BLaER1 treated with 17β-estradiol and CSF1 and Interleukin-3, amounts not matched to agents 10 nM and 100 nM (cell line): ENCODE data around the gene POLN.

Source experiments
- H3K27ac ChIP-seq, 11 experiments: shearing (Covaris generic); formaldehyde crosslinking; 2 replicates each; pipeline ENCODE4 v1.8.1; 2022
- H3K27me3 ChIP-seq, 11 experiments: shearing (Covaris generic); formaldehyde crosslinking; 2 replicates each; pipeline ENCODE4 v1.8.1; 2022
- H3K36me3 ChIP-seq, 11 experiments: shearing (Covaris generic); formaldehyde crosslinking; 2 replicates each; pipeline ENCODE4 v1.8.1; 2022
- H3K4me1 ChIP-seq, 10 experiments: shearing (Covaris generic); formaldehyde crosslinking; 2 replicates each; pipeline ENCODE4 v1.8.1; 2022
- H3K4me2 ChIP-seq, 11 experiments: shearing (Covaris generic); formaldehyde crosslinking; 2 replicates each; pipeline ENCODE4 v1.8.1; 2022
- H3K4me3 ChIP-seq, 10 experiments: shearing (Covaris generic); formaldehyde crosslinking; 2 replicates each; pipeline ENCODE4 v1.8.1; 2022
- H3K9ac ChIP-seq, 11 experiments: shearing (Covaris generic); formaldehyde crosslinking; 2 replicates each; pipeline ENCODE4 v1.8.1; 2022
- H3K9me3 ChIP-seq, 11 experiments: shearing (Covaris generic); formaldehyde crosslinking; replicated peaks in 1 of 11; 2 replicates each; pipeline ENCODE4 v1.8.1; 2022
- H4K20me1 ChIP-seq, 11 experiments: shearing (Covaris generic); formaldehyde crosslinking; 2 replicates each; pipeline ENCODE4 v1.8.1; 2022
- Cebpa-rat ChIP-seq, 11 experiments: shearing (Covaris generic); IDR thresholded peaks; 2 replicates each; pipeline ENCODE4 v1.8.1; 2022

POLN gene

DNA sequence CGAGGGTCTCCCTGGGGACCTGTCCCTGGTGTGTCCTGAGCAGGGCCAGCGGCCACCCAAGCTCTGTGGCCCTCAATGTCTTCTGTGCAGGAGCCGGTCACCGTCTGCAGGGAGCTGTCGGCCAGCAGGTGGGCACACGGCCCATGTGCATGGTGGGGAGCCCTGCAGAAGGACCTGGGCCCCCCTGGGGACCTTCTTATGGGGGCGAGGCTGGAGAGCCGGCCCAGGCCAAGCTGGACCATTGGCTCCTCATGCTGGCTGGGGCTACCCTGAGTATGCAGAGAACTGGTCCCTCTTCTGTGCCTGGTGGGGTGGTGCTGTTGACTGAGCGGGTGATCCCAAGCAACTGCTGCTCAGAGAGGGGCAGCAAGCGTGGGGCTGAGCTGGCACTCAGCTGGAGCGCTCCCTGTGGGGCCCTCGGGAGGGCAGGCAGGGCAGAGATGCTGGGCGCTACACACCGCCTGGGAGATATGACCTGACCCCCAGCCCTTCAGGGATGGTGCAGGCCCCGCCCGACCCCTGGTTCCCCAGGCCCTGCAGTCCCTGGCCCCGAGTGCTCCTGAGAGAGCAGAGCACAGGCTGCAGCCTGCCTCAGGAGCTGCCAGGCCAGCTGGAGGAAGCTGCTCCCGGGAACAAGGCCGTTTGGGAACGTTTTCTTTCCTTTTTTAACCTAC, 168.0 kb downstream of the POLN start:
- Histone ChIP-seq H4K20me1 (peaks cover 0 to 20% (median 0%) of the 10 kb centered on the region in 11 experiments; a peak in 2 of 22 replicates), H3K9ac (no peak overlapping the region), H3K9me3 (no peaks in the 10 kb centered on the region), H3K4me2 (peak overlapping the region in 2 of 11 experiments; percentile 7 to 11; a peak in 2 of 22 replicates), H3K27ac (no peak overlapping the region), H3K4me1 (peaks cover 25 to 55% (median 44%) of the 10 kb centered on the region in 10 experiments), H3K36me3 (no peaks in the 10 kb centered on the region), H3K27me3 (peaks cover 0 to 12% (median 0%) of the 10 kb centered on the region in 11 experiments; a peak in 2 of 22 replicates), H3K4me3 (no peak overlapping the region)
- no peak for TF ChIP-seq Cebpa-rat (IDR thresholded peaks at IDR 0.05)

DNA sequence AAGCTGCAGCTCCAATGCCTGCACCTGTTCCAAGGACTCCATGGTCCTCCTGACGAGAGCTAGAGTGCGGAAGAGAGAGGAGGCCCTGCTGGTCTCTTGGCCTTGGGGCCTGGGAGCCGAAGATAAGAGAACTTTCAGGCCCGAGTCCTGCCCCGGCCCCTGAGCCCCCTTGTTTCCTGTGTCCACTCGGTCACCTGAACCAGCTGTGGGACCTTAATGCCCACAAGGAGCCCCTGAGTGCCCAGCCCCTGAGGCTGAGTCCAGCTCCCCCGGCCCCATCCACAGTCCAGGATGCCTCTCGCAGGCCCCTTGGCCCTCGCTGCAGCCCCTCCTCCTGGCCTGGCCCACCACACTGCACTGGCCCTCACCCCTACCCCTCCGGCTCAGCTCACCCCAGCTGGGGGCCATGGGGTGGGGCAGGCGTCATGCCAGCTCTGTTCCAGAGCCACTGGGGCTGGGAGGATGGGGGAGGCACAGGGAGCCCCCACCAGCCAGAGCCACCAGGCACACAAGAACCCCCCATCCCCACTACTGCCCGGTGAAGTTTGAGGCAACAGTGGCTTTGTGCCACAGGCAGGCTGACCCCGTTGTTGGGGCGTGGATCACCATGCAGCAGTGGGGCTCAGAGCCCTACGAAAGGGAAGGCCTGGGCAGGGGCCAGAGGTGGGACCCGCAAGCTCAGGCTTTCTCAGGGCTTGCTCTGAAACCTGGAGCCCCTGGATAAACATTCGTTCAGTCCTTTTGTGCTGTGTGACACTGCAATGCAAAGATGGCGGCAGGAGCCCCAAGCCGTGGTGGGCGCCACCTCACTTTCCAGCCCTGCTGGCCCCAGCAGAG, 168.7 kb downstream of the POLN start:
- peak overlapping the region in 2 of 11 experiments; percentile 7 to 11; a peak in 2 of 22 replicates for H3K4me2 ChIP-seq
- no peak for TF ChIP-seq Cebpa-rat (IDR thresholded peaks at IDR 0.05)
- H4K20me1 ChIP-seq = peaks cover 0 to 20% (median 0%) of the 10 kb centered on the region in 11 experiments; a peak in 4 of 22 replicates
- H3K4me1 ChIP-seq = peaks cover 18 to 48% (median 36%) of the 10 kb centered on the region in 10 experiments
- H3K27me3 ChIP-seq = peaks cover 0 to 5% (median 0%) of the 10 kb centered on the region in 11 experiments; a peak in 2 of 22 replicates
- H3K9me3 ChIP-seq = no peaks in the 10 kb centered on the region
- no peak overlapping the region for H3K27ac ChIP-seq
- no peaks in the 10 kb centered on the region for H3K36me3 ChIP-seq
- H3K4me3 ChIP-seq = no peak overlapping the region
- H3K9ac ChIP-seq = no peak overlapping the region

DNA sequence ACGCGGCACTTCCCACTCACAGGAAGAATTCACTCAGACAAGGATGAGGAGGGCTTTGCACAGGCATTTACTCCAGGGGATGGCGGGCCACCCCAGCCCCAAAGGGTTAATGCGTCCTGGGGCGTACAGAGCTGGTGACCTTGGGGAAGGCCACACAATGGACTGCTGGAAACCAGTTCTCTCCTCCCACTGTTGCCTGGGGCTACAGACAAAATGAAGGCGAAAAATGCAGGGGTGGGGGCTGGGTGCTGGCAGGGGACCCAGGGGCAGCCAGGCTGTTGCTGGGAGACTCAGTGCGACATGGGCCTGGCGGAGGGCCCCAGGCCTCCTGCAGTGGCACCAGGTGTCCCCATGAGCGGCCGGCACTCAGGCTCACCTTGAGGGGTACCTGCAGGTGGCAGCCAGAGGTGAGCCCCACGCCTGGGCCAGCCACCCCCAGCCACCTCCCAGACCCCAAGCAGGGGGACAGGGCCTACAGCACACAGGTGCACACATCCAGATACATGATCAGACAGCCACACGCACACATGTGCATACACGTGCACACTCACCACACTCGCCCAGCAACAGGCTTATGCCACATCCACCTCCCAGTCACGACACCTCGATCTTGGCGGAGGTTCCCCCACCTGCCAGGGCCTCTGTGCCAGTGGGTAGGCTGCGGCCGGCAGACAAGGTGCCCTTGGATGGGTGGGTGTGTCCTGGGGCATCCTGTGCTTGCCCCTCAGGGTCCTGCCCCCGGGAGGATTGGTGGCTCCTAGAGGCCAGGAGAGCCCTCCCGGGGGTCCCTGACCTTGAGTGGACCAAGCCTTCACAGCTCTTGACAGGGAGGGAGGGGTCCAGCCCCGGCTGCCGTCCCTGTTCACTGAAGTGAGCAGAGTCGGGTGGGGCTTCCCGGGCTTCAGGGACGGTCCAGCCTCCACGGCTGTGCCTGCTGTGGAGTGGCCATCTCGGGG, 169.7 kb downstream of the POLN start:
- H3K4me2 ChIP-seq = no peak overlapping the region
- no peak overlapping the region for H3K27ac ChIP-seq
- no peaks in the 10 kb centered on the region for H3K36me3 ChIP-seq
- no peak overlapping the region for H3K4me3 ChIP-seq
- peaks cover 0 to 29% (median 7%) of the 10 kb centered on the region in 11 experiments; a peak in 13 of 22 replicates for H4K20me1 ChIP-seq
- H3K27me3 ChIP-seq = no peaks in the 10 kb centered on the region; a peak in 1 of 22 replicates
- TF ChIP-seq Cebpa-rat (IDR thresholded peaks at IDR 0.05) = no peak
- peaks cover 8 to 46% (median 29%) of the 10 kb centered on the region in 10 experiments for H3K4me1 ChIP-seq
- no peak overlapping the region for H3K9ac ChIP-seq
- H3K9me3 ChIP-seq = no peaks in the 10 kb centered on the region

DNA sequence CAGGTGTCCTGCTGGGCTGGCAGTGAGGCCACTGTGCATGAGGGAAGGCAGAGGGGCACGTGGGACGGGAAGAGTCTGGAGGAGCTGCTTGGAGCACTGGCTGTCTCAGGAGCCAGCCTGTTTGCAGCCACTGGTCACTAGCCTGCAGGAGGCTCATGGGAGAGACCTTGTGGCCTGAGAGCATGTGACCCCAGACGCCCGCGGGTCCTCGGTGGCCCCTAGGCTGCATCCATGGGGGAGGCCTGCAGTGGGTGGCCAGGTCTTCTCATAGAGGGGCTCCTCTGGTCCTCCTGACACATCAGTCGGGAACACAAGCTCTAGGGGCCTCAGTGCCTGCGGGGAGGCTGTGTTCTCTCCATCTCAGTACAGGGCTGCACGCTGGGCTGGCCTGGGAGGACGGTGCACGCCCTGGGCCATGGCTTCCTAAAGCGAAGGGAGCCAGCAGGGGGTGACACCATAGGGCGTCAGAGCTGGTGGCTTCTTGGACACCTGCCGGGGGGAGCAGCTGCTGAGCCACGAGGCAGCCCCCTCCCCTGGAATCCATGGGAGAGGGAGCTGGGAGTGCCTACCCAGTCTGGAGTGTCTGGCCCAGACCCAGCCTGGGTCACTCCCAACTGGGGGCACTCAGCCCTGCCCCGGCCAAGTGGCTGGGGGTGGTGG, 170.5 kb downstream of the POLN start:
- no peaks in the 10 kb centered on the region for H3K9me3 ChIP-seq
- H3K4me3 ChIP-seq = no peak overlapping the region
- peaks cover under 1 to 46% (median 26%) of the 10 kb centered on the region in 10 experiments; a peak in 17 of 20 replicates for H3K4me1 ChIP-seq
- peaks cover 0 to 37% (median 15%) of the 10 kb centered on the region in 11 experiments; a peak in 14 of 22 replicates for H4K20me1 ChIP-seq
- H3K27me3 ChIP-seq = no peaks in the 10 kb centered on the region
- no peak overlapping the region for H3K27ac ChIP-seq
- no peak overlapping the region for H3K4me2 ChIP-seq
- H3K36me3 ChIP-seq = no peaks in the 10 kb centered on the region
- TF ChIP-seq Cebpa-rat (IDR thresholded peaks at IDR 0.05) = no peak
- no peak overlapping the region for H3K9ac ChIP-seq

GRCh38 chr4:2070421-2071251, 171.3 kb downstream of the POLN start:
- Histone ChIP-seq H3K9ac (no peak overlapping the region), H3K4me3 (no peak overlapping the region), H3K27me3 (no peaks in the 10 kb centered on the region)

DNA sequence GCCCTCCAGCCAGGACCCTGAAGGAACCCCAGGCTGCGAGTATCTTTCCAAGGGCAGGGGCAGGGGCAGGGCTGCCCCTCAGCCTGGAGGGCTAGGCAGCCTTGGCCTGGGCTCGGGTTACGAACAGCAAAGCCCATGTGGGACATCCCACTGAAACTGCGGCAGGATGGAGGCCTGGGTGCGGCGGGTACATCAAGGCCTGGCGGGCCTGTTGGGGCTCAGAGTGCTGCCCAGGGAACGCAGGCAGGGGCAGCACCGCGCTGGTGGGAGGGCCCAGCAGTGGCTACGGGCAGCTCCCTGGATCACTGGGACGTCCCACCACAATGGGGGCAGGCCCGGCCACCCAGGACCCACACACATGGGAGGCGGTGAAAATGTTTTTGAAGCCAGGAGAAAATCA, 171.9 kb downstream of the POLN start:
- Histone ChIP-seq H3K9ac (no peak overlapping the region), H3K4me3 (no peak overlapping the region), H4K20me1 (peaks cover 0 to 43% (median 23%) of the 10 kb centered on the region in 11 experiments; a peak in 14 of 22 replicates), H3K36me3 (no peaks in the 10 kb centered on the region), H3K4me2 (no peak overlapping the region), H3K9me3 (no peaks in the 10 kb centered on the region), H3K27me3 (no peaks in the 10 kb centered on the region), H3K27ac (no peak overlapping the region), H3K4me1 (peaks cover 0 to 35% (median 12%) of the 10 kb centered on the region in 10 experiments; a peak in 10 of 20 replicates)
- no peak for TF ChIP-seq Cebpa-rat (IDR thresholded peaks at IDR 0.05)

More at GRCh38 chr4:2070421-2071251, 171.3 kb downstream of the POLN start:
- TF ChIP-seq Cebpa-rat (IDR thresholded peaks at IDR 0.05) = no peak
- no peaks in the 10 kb centered on the region for H3K36me3 ChIP-seq
- peaks cover 0 to 42% (median 18%) of the 10 kb centered on the region in 10 experiments; a peak in 13 of 20 replicates for H3K4me1 ChIP-seq
- H3K27ac ChIP-seq = no peak overlapping the region
- H3K9me3 ChIP-seq = no peaks in the 10 kb centered on the region
- H3K4me2 ChIP-seq = no peak overlapping the region
- peaks cover 0 to 43% (median 22%) of the 10 kb centered on the region in 11 experiments; a peak in 14 of 22 replicates for H4K20me1 ChIP-seq

- Histone ChIP-seq H3K9me3 (no peaks in the 10 kb centered on the region), H3K4me3 (no peak overlapping the region), H3K36me3 (peaks cover 0 to 6% (median 0%) of the 10 kb centered on the region in 11 experiments; a peak in 7 of 22 replicates), H4K20me1 (peaks cover 0 to 42% (median 23%) of the 10 kb centered on the region in 11 experiments; a peak in 14 of 22 replicates), H3K9ac (no peak overlapping the region), H3K27ac (no peak overlapping the region), H3K27me3 (no peaks in the 10 kb centered on the region), H3K4me1 (peaks cover 0 to 30% (median 9%) of the 10 kb centered on the region in 10 experiments; a peak in 9 of 20 replicates), H3K4me2 (no peak overlapping the region)
- TF ChIP-seq Cebpa-rat (IDR thresholded peaks at IDR 0.05) = no peak
Measured at GRCh38 chr4:2069161-2069971, 172.6 kb downstream of the POLN start.
